ENCODE results near the gene RBFOX2.

RBFOX2 gene

DNA sequence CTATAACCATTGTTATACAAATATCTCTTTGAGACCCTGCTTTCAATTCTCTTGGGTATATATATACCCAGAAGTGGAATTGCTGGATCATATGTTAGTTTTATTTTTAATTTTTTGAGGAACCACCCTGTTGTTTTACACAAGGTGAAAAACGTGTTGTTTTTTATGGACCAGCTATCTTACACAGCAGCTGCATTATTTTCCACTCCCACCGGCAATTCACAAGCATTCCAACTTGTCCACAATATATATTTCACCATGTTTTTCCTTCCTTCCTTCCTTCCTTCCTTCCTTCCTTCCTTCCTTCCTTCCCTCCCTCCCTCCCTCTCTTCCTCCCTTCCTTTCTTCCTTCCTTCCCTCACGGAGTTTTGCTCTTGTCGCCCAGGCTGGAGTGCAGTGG, 317.3 kb downstream of the RBFOX2 start:
- Histone ChIP-seq H3K27me3 (ENCODE audit: low read depth, low read length) (peaks cover 10% of the 10 kb centered on the region; the same call in 1 of the 2 replicates), H3K36me3 (replicated peaks; ENCODE audit: low read depth, low read length) (no peaks in the 10 kb centered on the region), H3K4me1 (ENCODE audit: low read length) (no peaks in the 10 kb centered on the region)

DNA sequence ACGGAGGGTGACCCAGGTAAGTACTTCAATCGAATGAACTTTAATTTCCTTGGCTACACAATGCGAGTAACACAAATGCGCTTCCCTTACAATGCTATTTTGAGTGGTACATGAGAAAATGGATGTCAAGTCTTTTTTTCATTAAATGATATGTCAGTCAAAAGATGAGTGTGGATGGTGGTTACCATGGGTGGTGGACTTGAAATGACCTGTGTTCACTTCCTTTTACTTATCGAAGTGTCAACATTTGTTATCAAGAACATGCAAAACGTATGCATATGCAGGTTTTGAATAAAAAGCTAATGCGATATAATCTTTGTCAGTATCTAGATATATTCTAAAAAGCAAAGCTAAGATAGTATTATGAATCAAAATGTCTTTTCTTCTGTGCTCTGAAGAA, 319.7 kb downstream of the RBFOX2 start:
- no peaks in the 10 kb centered on the region for H3K9me3 ChIP-seq (ENCODE audit: insufficient read depth, low read length)
- no peak overlapping the region for H3K9ac ChIP-seq (ENCODE audit: low read length)
- H3K27ac ChIP-seq (ENCODE audit: low read length), result no peak overlapping the region
- H3K79me2 ChIP-seq (ENCODE audit: low read length), result no peaks in the 10 kb centered on the region
- H4K20me1 ChIP-seq (ENCODE audit: insufficient read depth, low read length), result no peaks in the 10 kb centered on the region
- no peak overlapping the region for H3K4me3 ChIP-seq (ENCODE audit: low read length)
- H3K4me1 ChIP-seq (ENCODE audit: low read length), result no peaks in the 10 kb centered on the region
- peaks cover 10% of the 10 kb centered on the region; the same call in 1 of the 2 replicates for H3K27me3 ChIP-seq (ENCODE audit: low read depth, low read length)
- TF ChIP-seq, protein P1, sequence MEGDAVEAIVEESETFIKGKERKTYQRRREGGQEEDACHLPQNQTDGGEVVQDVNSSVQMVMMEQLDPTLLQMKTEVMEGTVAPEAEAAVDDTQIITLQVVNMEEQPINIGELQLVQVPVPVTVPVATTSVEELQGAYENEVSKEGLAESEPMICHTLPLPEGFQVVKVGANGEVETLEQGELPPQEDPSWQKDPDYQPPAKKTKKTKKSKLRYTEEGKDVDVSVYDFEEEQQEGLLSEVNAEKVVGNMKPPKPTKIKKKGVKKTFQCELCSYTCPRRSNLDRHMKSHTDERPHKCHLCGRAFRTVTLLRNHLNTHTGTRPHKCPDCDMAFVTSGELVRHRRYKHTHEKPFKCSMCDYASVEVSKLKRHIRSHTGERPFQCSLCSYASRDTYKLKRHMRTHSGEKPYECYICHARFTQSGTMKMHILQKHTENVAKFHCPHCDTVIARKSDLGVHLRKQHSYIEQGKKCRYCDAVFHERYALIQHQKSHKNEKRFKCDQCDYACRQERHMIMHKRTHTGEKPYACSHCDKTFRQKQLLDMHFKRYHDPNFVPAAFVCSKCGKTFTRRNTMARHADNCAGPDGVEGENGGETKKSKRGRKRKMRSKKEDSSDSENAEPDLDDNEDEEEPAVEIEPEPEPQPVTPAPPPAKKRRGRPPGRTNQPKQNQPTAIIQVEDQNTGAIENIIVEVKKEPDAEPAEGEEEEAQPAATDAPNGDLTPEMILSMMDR (IDR thresholded peaks at IDR 0.05; ENCODE audit: low read depth, low read length), result no peak
- no peak for TF ChIP-seq EZH2phosphoT487 (IDR thresholded peaks at IDR 0.05; ENCODE audit: low read depth)
- H3K36me3 ChIP-seq (replicated peaks; ENCODE audit: low read depth, low read length), result no peaks in the 10 kb centered on the region
- no peak overlapping the region for H2AFZ ChIP-seq (ENCODE audit: low read depth, low read length)
- H3K4me2 ChIP-seq (ENCODE audit: low read length), result no peak overlapping the region

More for the DNA sequence above, 317.3 kb downstream of the RBFOX2 start:
- no peaks in the 10 kb centered on the region for H4K20me1 ChIP-seq (ENCODE audit: insufficient read depth, low read length)
- H2AFZ ChIP-seq (ENCODE audit: low read depth, low read length), result no peak overlapping the region
- no peaks in the 10 kb centered on the region for H3K9me3 ChIP-seq (ENCODE audit: insufficient read depth, low read length)
- H3K4me3 ChIP-seq (ENCODE audit: low read length), result no peak overlapping the region
- no peak overlapping the region for H3K9ac ChIP-seq (ENCODE audit: low read length)
- H3K79me2 ChIP-seq (ENCODE audit: low read length), result no peaks in the 10 kb centered on the region
- no peak for TF ChIP-seq EZH2phosphoT487 (IDR thresholded peaks at IDR 0.05; ENCODE audit: low read depth)
- TF ChIP-seq, protein P1 (IDR thresholded peaks at IDR 0.05; ENCODE audit: low read depth, low read length), result no peak
- H3K27ac ChIP-seq (ENCODE audit: low read length), result no peak overlapping the region
- H3K4me2 ChIP-seq (ENCODE audit: low read length), result no peak overlapping the region

DNA sequence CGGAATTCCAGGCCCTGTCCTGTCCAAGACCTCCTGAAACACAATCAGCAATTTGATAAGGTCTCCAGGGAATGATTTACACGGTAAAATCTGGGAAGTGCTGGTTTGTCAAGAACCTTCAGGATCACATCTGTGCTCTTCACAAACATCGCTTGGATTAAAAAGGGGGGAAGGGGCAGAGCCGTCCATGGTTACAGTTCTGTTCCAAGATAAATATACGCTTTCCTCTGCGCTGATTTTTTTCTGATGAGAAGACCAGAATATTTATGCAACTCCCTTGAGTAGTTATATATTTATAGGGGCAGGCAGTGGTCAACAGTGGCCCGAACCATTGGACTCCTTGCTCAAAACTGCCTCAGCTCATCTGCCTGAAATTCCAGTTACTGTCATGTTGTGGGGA, 320.2 kb downstream of the RBFOX2 start:
- H3K9ac ChIP-seq (ENCODE audit: low read length), result no peak overlapping the region
- no peak overlapping the region for H2AFZ ChIP-seq (ENCODE audit: low read depth, low read length)
- H3K4me2 ChIP-seq (ENCODE audit: low read length), result no peak overlapping the region
- no peak overlapping the region for H3K27ac ChIP-seq (ENCODE audit: low read length)
- peaks cover 10% of the 10 kb centered on the region; the same call in 1 of the 2 replicates for H3K27me3 ChIP-seq (ENCODE audit: low read depth, low read length)
- H3K9me3 ChIP-seq (ENCODE audit: insufficient read depth, low read length), result no peaks in the 10 kb centered on the region
- H3K36me3 ChIP-seq (replicated peaks; ENCODE audit: low read depth, low read length), result no peaks in the 10 kb centered on the region
- H3K4me3 ChIP-seq (ENCODE audit: low read length), result no peak overlapping the region
- no peak for TF ChIP-seq EZH2phosphoT487 (IDR thresholded peaks at IDR 0.05; ENCODE audit: low read depth)
- TF ChIP-seq, protein P1 (IDR thresholded peaks at IDR 0.05; ENCODE audit: low read depth, low read length), result no peak
- H3K79me2 ChIP-seq (ENCODE audit: low read length), result no peaks in the 10 kb centered on the region
- H3K4me1 ChIP-seq (ENCODE audit: low read length), result no peaks in the 10 kb centered on the region
- no peaks in the 10 kb centered on the region for H4K20me1 ChIP-seq (ENCODE audit: insufficient read depth, low read length)

DNA sequence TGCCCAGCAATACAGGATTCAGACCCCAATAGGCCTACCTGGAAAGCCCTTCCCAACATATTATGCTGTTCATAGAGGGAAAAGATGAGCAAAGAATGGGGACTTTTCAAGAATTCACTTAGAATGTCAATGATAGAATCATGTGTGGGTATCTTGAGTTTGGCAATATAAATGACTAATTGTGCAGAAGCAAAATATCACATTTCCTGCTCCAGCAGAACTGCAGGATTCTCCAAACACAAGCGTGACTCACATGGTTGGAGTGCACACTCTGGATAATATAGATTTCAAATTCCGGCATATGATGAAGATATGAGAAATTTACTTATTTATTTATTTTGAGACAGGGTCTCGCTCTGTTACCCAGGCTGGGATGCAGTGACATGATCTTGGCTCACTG, 323.5 kb downstream of the RBFOX2 start:
- Histone ChIP-seq H3K27me3 (ENCODE audit: low read depth, low read length) (peaks cover 10% of the 10 kb centered on the region; the same call in 1 of the 2 replicates), H3K79me2 (ENCODE audit: low read length) (no peaks in the 10 kb centered on the region), H3K27ac (ENCODE audit: low read length) (no peak overlapping the region), H3K36me3 (replicated peaks; ENCODE audit: low read depth, low read length) (no peaks in the 10 kb centered on the region), H3K9me3 (ENCODE audit: insufficient read depth, low read length) (no peaks in the 10 kb centered on the region), H3K4me1 (ENCODE audit: low read length) (no peaks in the 10 kb centered on the region), H3K9ac (ENCODE audit: low read length) (no peak overlapping the region), H4K20me1 (ENCODE audit: insufficient read depth, low read length) (no peaks in the 10 kb centered on the region), H2AFZ (ENCODE audit: low read depth, low read length) (no peak overlapping the region), H3K4me3 (ENCODE audit: low read length) (no peak overlapping the region), H3K4me2 (ENCODE audit: low read length) (no peak overlapping the region)
- TF ChIP-seq EZH2phosphoT487 (IDR thresholded peaks at IDR 0.05; ENCODE audit: low read depth), result no peak
- TF ChIP-seq, protein P1 (IDR thresholded peaks at IDR 0.05; ENCODE audit: low read depth, low read length), result no peak

All from OCI-LY3 (cell line).